ES-I3 (cell line): ENCODE results near the gene FALEC.
"Not testable (repeated sequence)": the region's sequence is repeated elsewhere in the genome, so short reads cannot be mapped to it uniquely, and the experiment has no call there.

Experiments used
- H3K36me3 ChIP-seq: 2 replicates; pipeline ENCODE4 v1.6.1; 2013; ENCODE audit warnings: mild to moderate bottlenecking, low read length, control low read depth, moderate library complexity; ENCODE audit not compliant: insufficient read depth
- H3K4me1 ChIP-seq: 2 replicates; pipeline ENCODE4 v1.6.1; 2013; ENCODE audit warnings: mild to moderate bottlenecking, control low read depth, low read length; ENCODE audit not compliant: insufficient read depth
- H3K9ac ChIP-seq: 2 replicates; pipeline ENCODE4 v1.6.1; 2013; ENCODE audit warnings: low read depth, mild to moderate bottlenecking, low read length, moderate library complexity
- H3K9me3 ChIP-seq: 2 replicates; pipeline ENCODE4 v1.6.1; 2013; ENCODE audit warnings: mild to moderate bottlenecking, low read length, moderate library complexity; ENCODE audit not compliant: control insufficient read depth, insufficient read depth

FALEC gene

DNA sequence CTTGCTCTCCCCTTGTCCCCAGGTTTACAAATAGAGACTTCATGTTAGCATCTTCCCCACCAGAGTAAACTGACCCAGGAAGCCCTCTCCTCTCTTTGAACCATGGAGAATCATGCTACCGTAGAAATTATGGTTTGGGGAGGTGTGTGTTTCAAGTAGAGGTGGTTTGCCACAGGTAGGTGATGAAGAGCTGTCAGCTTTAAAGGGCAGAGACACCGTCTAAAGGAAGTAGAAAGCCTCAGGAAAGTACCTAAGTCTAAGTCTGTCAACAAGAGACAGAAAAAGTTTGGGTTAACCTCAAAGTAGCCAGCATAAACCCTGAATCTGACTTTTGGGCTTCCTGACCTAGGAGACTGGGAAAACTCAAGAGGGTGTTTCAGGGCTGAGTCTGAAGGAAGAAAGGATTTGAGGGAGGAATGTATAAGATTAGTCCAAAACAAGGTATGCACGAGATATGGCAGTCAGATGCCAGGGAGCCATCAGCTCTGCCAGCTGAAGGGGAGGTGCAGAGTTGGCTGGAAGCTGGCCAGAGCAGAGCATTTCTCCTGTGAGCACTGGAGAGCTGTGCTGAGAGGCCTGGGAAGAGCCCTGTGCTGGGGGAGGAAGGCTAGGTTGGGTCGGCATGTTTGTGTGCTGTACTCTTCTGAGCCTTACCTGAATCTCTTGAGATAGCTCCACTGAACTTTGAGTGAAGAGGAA, 47.9 kb downstream of the FALEC start:
- H3K9ac ChIP-seq = no peak overlapping the region
- H3K9me3 ChIP-seq = no peaks in the 10 kb centered on the region
- H3K36me3 ChIP-seq = no peaks in the 10 kb centered on the region
- H3K4me1 ChIP-seq = peaks cover 38% of the 10 kb centered on the region

DNA sequence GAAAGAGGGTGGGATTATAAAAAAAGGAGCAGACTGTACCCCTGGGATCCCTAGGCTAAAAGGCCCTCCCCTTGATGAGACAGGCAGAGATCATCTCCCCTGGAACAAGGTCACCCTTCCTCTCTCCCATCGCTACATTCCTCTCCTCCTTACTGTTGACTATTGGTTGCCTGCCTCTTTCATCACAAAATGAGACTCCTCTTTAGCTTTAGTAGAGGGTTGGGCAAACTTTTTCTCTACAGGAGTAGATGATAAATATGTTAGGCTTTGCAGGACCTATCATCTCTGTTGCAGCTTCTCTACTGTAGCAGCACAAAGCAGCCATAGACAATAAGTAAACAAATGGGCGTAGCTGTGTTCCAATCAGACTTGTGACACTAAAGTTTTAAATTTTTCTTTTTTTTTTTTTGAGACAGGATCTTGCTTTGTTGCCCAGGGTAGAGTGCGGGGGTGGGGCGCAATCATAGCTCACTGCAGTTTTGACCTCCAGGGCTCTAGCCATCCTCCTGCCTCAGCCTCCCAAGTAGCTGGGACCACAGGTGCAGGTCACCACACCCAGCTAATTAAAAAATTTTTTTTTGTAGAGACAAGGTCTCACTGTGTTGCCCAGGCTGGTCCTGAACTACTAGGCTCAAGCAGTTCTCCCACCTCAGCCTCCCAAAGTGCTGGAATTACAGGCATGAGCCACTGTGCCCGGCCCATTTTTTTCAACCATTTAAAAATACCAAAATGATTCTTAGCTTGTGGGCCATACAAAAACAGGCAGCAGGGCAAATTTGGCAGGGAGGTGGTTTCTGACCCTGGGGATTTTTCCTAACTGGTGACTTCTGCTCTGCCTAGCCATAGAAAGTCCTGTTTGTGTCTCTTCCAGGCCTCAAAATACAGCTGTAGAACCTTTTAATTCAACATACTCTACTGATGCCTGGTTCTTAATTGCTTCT, 48.8 kb downstream of the FALEC start:
- Histone ChIP-seq H3K9ac (no peak overlapping the region), H3K36me3 (no peaks in the 10 kb centered on the region), H3K9me3 (no peaks in the 10 kb centered on the region), H3K4me1 (peaks cover 43% of the 10 kb centered on the region)

DNA sequence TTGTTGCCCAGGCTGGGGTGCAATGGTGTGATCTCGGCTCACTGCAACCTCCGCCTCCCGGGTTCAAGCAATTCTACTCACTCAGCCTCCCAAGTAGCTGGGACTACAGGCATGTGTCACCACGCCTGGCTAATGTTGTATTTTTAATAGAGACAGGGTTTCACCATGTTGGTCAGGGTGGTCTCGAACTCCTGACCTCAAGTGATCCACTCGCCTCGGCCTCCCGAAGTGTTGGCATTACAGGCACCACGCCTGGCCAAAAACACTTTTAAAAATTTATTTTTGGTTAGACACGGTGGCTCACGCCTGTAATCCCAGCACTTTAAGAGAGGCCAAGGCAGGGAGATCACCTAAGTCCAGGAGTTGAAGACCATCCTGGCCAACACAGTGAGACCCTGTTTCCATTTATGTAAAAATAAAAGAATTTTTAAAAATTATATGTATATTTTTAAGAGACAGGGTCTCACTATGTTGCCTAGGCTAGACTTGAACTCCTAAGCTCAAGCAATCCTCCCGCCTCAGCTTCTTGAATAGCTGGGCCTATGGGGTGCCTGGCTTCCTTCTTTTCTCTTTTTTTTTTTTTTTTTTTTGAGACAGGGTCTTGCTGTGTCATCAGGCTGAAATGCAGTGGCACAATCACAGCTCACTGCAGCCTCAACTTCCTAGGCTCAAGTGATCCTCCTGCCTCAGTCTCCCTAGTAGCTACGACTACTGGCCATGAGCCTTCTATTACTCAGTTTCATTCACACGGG, 49.9 kb downstream of the FALEC start:
- H3K36me3 ChIP-seq, H3K9me3 ChIP-seq, H3K9ac ChIP-seq: not testable (repeated sequence)
- peaks cover 45% of the 10 kb centered on the region for H3K4me1 ChIP-seq

DNA sequence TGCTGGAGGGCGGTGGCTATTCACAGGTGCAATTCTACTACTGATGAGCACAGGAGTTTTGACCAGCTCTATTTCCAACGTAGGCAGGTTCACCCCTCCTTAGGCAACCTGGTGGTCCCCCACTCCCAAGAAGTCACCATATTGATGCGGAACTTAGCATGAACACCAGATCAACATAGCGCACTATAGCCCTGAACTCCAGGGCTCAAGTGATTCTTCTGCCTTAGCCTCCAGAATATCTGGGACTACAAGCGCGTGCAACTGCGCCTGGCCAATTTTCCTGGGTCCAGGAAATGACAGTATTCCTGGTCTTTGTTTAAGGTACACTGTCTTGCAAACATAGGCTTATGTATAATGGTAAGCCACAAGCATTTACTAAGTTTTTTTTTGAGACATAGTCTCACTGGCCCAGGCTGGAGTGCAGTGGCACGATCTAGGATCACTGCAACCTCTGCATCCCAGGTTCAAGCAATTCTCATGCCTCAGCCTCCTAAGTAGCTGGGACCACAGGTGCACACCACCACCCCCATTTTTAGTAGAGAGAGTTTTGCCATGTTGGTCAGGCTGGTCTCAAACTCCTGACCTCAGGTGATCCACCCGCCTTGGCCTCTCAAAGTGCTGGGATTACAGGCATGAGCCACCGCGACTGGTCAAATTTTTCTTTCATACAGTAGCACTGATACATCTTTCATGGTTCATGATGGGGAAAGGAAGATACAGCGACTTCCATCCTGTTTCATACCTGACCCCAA, 51.2 kb downstream of the FALEC start:
- Histone ChIP-seq H3K9me3 (no peaks in the 10 kb centered on the region), H3K9ac (peak overlapping the region; percentile 24), H3K4me1 (peaks cover 44% of the 10 kb centered on the region), H3K36me3 (no peaks in the 10 kb centered on the region)

DNA sequence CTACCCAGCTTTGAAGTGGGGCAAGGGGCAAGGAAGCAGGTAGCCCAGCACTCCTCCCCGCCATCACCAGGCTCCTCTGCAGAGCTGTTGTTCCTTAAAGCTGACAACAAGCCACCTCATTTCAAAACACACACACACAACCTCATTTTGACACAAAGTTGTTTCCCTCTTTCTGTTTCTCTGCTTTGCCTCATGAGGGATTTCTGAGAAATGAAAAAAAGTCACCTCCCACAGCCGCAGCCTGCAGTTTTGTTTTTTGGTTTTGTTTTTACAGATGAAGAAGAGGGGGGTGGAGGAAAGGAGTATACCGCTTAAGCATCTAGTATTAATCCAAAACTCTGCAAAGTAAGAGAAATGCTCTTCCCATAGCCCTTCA, 51.8 kb downstream of the FALEC start:
- Histone ChIP-seq H3K9me3 (no peaks in the 10 kb centered on the region), H3K9ac (peak overlapping the region; percentile 24), H3K4me1 (peaks cover 44% of the 10 kb centered on the region), H3K36me3 (no peaks in the 10 kb centered on the region)

DNA sequence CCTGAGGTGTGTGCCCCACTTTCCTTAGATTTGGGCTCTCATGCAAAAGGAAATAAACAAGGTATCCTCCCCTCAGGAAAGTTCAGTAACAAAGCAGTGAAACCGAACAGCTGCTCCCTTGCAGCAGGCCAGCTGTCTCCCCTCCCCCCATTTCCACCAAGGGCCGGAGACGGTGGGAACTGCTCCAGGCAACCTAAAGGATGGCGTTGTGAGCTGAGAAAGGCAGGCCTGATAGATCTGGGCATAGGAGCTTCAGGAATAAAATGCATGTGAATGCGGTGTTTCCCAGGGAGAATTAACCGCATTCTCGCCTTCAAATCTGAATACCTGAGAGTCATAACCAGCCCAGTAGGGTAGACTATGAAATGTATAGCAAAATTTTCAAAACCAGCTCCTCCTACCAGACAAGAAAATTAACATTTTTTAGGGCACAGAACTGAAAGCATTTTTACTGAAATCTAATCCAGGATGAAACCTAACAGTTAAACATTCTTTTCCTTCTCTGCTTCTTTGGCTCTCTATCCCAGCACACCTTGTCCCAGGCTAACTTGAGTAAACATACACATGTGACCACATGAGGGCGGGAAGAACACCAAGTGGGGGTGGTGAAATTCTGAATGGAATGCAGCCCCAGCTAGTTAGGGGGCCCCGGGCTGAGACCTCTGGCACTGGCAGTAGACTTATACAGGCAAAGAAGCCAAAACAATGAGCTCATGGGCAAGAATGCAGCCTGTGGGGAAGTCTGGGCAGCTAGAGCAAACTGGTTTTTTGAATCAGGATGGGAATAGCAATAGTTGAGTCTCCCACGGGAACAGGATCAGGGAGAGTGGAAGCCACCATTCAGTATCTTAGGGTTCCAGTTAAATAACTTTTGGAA, 52.4 kb downstream of the FALEC start:
- H3K9me3 ChIP-seq = no peaks in the 10 kb centered on the region
- H3K4me1 ChIP-seq = peaks cover 40% of the 10 kb centered on the region
- peak overlapping the region; percentile 24 for H3K9ac ChIP-seq
- peaks cover 4% of the 10 kb centered on the region; the same call in 1 of the 2 replicates for H3K36me3 ChIP-seq

DNA sequence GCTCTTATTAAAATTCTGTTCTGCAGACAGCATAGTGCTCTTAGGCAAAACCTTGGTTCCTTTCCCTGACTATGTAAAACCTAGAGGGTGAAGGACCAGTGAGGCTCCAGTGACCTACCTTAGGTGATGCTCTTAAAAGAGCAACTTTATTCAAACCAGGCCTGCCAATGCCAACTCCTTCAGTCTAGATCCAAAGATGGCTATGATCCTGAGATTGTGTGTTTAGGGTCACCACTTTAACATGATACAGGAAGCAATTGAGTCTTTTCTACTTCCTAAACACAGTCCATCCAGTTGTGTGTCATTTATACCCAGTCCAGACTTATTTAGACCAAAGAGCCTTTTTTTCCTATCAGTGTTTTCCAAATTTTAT, 53.0 kb downstream of the FALEC start:
- peaks cover 39% of the 10 kb centered on the region for H3K4me1 ChIP-seq
- no peak overlapping the region; the same call in 1 of the 2 replicates for H3K9ac ChIP-seq
- peaks cover 10% of the 10 kb centered on the region; the same call in 1 of the 2 replicates for H3K36me3 ChIP-seq
- no peaks in the 10 kb centered on the region for H3K9me3 ChIP-seq

DNA sequence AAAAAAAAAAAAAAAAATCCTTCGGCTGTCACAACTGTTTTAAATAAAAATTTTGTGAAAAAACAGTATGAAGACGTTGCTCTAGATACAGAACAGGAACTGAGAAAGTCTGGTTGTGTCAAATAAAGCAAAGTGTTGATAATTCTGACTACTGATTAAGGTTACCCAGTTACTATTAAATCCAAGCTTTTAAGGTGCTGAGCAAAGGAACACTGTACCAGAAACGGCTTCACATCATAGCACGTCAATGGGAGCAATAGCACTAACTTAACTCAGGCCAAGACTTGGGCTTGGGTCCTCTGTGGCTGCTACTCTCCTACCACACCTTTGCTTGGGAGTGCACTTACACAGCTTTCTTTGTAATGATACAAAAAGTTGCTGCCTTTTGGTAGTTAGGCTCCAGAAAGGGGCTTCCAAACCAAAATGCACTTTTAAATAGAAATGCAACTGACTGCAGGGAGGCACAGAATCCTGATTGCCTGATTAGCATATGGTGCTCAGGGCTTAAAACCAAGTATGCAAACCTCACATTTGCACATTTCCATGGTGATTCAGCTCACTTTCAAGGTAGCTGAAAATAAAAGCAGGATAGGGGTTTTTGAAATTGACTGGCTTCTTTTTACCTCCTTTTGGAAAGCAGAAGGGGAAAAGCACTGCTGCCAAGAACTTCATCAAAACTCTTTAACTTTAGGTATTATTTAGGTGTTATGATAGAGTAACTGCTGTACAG, 57.5 kb downstream of the FALEC start:
- H3K9ac ChIP-seq = no peak overlapping the region
- peaks cover 39% of the 10 kb centered on the region for H3K4me1 ChIP-seq
- H3K9me3 ChIP-seq = 0 out of 2 replicates have a peak, but pooled peaks cover 3% of the 10 kb centered on the region
- H3K36me3 ChIP-seq = peaks cover 50% of the 10 kb centered on the region

DNA sequence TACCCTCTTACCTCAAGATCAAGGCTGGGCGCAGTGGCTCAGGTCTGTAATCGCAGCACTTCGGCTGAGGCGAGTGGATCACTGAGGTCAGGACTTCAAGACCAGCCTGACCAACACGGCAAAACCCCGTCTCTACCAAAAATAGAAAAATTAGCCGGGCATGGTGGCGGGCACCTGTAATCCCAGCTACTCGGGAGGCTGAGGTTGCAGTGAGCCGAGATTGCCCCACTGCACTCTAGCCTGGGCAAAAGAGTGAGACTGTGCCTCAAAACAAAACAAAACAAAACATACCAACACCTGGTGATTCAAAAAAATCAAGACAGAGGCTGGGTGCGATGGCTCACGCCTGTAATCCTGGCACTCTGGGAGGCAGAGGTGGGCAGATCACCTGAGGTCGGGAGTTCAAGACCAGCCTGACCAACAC, 58.1 kb downstream of the FALEC start:
- not testable (repeated sequence) for H3K9me3 ChIP-seq, H3K9ac ChIP-seq
- Histone ChIP-seq H3K4me1 (peaks cover 36% of the 10 kb centered on the region), H3K36me3 (peaks cover 56% of the 10 kb centered on the region)

DNA sequence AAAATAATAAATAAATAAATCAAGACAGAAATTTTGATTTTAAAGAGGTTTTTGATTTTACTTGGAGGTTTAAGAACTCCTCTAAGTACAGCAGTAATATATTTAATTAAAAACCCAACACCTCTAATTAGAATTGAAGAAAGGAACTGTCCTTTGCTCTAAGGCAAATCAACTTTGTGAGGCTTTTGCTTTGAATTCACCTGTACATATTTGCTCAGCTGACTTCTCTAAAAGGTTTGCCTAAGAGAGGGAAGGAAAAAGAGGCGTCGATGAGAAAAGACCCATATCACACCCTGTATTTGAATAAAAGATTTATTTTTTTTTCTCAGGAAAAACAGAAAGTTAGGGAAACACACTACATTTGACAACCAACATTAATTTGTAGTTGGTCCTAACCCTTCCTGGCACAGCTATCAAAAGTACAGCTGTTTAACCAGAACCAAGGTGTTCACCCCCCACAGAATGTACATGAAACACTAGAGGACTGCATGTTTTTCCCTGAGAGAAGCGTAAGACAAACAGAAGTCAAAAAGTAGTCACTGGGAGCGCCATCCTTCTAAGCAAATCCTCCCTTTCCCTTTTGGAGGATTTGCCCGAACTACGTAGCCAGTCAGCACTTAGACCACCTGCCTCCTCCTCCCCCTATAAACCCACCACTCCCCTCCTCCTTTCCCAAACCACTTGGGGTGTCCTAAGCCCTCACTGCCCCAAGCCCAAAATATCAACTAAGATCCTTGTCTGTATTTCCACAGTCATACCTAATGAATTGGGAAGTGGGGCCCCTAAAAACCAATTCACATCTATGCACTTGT, 58.9 kb downstream of the FALEC start:
- Histone ChIP-seq H3K9ac (no peak overlapping the region), H3K4me1 (peaks cover 33% of the 10 kb centered on the region), H3K36me3 (peaks cover 57% of the 10 kb centered on the region), H3K9me3 (0 out of 2 replicates have a peak, but pooled peaks cover 3% of the 10 kb centered on the region)

DNA sequence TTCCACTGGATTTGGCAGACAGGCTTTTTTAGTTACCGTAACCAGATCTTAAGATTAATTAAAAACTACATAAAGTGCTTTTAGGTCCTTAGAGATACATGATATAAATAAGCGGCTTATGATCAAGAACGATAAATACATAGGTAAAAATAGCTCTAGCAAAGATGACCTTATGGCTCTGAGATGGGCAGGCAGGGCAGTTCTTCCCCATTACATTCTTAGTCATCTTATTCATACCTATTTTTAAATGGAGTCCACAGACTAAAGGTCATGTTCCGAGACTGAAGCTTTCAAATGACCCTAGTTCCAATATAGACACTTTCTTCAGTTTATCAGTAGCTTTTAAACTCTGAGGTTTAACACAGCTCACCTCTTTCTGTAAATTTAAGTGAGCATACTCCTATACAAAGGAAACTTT, 59.5 kb downstream of the FALEC start:
- Histone ChIP-seq H3K4me1 (peaks cover 32% of the 10 kb centered on the region), H3K36me3 (peaks cover 57% of the 10 kb centered on the region), H3K9me3 (0 out of 2 replicates have a peak, but pooled peaks cover 3% of the 10 kb centered on the region), H3K9ac (peak overlapping the region; percentile 99)
